HG02840 (cell line): ENCODE data around the gene WBP4.
"Not testable (repeated sequence)": the region's sequence is repeated elsewhere in the genome, so short reads cannot be mapped to it uniquely, and the experiment has no call there.

Source experiments
- ATAC-seq: cut with Tn5 transposase; IDR thresholded peaks from one replicate; pipeline ENCODE4 v1.9.1; 2021; ENCODE audit warnings: mild to moderate bottlenecking, moderate library complexity, moderate number of reproducible peaks; ENCODE audit not compliant: unreplicated experiment, low FRiP score

WBP4 gene

DNA sequence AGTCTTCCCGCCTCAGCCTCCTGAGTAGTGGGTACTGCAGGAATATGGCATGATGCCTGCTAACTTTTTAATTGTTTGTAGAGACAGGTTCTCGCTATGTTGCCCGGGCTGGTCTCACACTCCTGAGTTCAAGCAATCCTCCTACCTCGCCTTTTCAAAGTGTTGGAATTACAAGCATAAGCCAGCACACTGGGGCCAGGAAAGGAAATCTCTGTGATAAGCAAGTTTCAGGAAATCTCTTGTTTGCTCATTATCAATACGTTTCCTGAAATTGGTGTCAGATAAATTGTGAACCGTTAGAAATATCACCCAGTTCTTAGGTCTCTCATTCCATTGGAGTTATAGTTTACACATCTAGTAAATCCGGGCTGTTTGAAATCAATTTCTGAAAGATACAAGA, 14.2 kb downstream of the WBP4 start:
- ATAC-seq, result no peak

GRCh38 chr13:41077475-41077874, 16.2 kb downstream of the WBP4 start:
- ATAC-seq, result no peak

DNA sequence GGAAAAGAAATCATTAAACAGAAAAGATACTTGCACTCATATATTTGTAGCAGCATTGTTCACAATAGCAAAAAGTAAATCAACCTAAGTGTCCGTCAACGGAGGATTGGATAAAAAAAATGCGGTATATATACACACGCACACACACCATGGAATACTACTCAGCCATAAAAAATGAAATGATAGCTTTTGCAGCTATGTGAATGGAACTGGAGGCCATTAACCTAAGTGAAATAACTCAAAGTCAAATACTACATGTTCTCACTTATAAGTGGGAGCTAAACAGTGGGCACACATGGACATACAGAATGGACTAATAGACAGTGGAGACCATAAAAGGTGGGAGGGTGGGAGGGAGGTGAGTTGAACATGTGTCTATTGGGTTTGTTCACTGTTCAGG, 18.4 kb downstream of the WBP4 start:
- ATAC-seq, result no peak

GRCh38 chr13:41085961-41086585, 24.8 kb downstream of the WBP4 start:
- no peak for ATAC-seq

- ATAC-seq, result not testable (repeated sequence)
These were observed 34.4 kb downstream of the WBP4 start for GRCh38 chr13:41095681-41096080.

- ATAC-seq, result no peak
These were observed 37.5 kb downstream of the WBP4 start for GRCh38 chr13:41098761-41099160.

- ATAC-seq, result no peak
These were observed 38.7 kb downstream of the WBP4 start for GRCh38 chr13:41099986-41100385.

- no peak for ATAC-seq
These were observed 45.8 kb downstream of the WBP4 start for GRCh38 chr13:41107104-41107571.

DNA sequence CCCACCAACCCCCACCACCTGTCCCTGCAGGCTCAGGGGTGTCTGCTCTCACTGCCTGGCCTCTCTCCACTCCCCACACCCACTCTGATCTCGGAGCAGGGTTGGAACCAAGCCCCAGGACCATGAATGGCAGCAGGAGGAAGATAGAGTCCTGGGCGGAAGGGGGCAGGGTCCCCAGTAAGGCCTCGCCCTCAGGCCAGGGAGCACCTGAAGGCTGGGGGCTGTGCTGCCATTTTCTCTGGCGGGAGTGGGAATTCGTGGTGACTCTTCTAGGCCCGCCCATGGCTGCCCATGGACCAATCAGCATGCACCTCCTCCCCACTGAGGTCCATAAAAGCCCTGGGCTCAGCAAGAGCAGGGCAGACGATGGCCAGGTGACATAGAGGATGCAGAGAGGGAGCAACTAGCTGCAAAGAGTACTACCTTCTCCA, 46.3 kb downstream of the WBP4 start:
- no peak for ATAC-seq

- ATAC-seq, result no peak
These were observed 50.1 kb downstream of the WBP4 start for GRCh38 chr13:41111454-41111853.

DNA sequence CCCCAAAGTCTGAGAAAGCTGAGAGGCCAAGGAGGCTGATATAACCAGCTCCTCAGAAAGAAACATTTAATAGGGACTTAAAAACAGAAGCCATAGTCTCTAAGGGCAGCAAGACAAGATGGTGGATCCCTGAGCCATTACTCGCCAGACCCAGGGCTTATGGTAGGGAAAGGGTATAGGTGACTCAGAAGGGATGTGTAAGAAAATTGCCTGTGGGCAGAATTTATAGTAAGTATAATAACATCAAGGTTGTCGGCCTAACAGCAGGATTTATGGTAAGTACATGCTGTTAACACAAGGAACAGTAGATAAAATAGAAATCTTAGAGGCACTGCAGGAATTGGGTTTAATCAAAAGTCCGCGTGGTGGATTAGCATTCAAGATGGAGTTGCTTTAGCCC, 56.6 kb downstream of the WBP4 start:
- no peak for ATAC-seq

- no peak for ATAC-seq
These were observed 61.5 kb downstream of the WBP4 start for GRCh38 chr13:41122838-41123237.

- ATAC-seq, result no peak
These were observed 66.4 kb downstream of the WBP4 start for GRCh38 chr13:41127701-41128100.

GRCh38 chr13:41130356-41130755, 69.0 kb downstream of the WBP4 start:
- no peak for ATAC-seq

DNA sequence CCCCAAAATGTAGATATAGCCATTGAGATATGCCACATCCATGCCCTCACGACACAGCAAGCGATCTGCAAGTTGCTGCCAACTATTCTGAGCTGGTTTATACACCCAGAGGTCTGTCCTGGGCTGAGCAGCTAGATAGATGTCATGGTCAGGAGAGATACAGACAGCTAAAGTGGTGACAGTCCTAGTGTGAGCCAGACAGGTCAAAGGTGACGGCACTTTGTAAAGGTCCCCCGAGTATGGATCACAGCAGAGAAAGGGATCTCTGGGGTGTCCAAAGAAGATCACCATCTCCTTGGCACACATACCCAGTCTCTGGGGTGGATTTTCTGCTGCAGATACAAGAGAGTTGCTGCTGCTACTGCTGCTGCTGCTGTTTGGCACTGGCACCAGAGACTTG, 69.9 kb downstream of the WBP4 start:
- not testable (repeated sequence) for ATAC-seq

- ATAC-seq, result peak; percentile 8
These were observed 70.6 kb downstream of the WBP4 start for GRCh38 chr13:41131660-41132511.

- ATAC-seq, result peak; percentile 96
These were observed 71.3 kb downstream of the WBP4 start, which contains the start of gene KBTBD6 for GRCh38 chr13:41132512-41133152. Gene KBTBD6 (minus strand): TSS chr13:41132802. CDS start chr13:41132511, 291 bp downstream.
